Measurements from ENCODE around the gene MTM1.

The MTM1 gene

DNA sequence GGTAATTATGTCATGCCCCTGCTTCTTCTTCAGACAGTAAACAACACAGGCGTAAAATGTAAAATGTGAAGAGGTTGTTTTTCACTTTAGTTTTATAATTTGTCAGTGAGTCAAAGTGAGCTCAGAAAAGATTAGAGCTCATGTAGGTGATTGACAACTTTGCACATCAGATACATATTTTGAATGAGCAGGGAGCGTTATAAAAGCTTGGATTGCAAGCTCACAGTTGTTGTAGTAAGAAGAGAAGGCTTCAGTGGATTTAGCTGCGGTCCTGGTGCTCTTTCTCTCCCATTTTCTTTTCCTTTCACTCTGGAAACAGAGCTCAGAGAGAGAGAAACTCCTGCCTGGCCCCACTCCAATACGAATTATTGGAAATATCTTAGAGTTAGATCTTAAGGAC is 151.2 kb downstream of the MTM1 start:
- DNase-seq (ENCODE audit: low read depth), result no peak

All from non-pigmented ciliary epithelial cell (primary cell).